Measurements from ENCODE around the gene MKRN2OS.

- no peak for TF ChIP-seq CTCF (conservative IDR thresholded peaks at IDR 0.05 in 1 of 2, IDR thresholded peaks at IDR 0.05 in 1 of 2; ENCODE audit: low read depth in 1 of 2, low read length in 2 of 2)
- no peak for TF ChIP-seq EZH2 (IDR thresholded peaks at IDR 0.05; ENCODE audit: low read length, missing control alignments)
Measured at GRCh38 chr3:12549971-12550760, 4.9 kb upstream of the MKRN2OS start.
